Chondrocyte (in vitro differentiated cells): ENCODE measurements around the gene RIPK3. TPM values are rescaled to one million over a fixed set of nuclear protein-coding genes. Genes with fewer than 3 reads are reported as not detected.

Experiments
- DNase-seq: peaks from one replicate; pipeline ENCODE4 v3.0.0; 2021; ENCODE audit warnings: mixed read lengths, low spot score
- H3K27ac Mint-ChIP-seq: one replicate; pipeline ENCODE4 v1.8.0; 2021; ENCODE audit warnings: mild to moderate bottlenecking, moderate library complexity, mixed read lengths; ENCODE audit not compliant: unreplicated experiment
- H3K27me3 Mint-ChIP-seq: 2 replicates; pipeline ENCODE4 v1.8.0; 2021; ENCODE audit warnings: low read depth, mixed read lengths
- H3K36me3 Mint-ChIP-seq: 2 replicates; pipeline ENCODE4 v1.8.0; 2021; ENCODE audit warnings: low read depth, mixed read lengths
- H3K4me1 Mint-ChIP-seq: 2 replicates; pipeline ENCODE4 v1.8.0; 2021; ENCODE audit warnings: low read depth, mild to moderate bottlenecking, mixed read lengths
- H3K4me3 Mint-ChIP-seq: one replicate; pipeline ENCODE4 v1.8.0; 2021; ENCODE audit warnings: mild to moderate bottlenecking, moderate library complexity, mixed read lengths; ENCODE audit not compliant: unreplicated experiment
- H3K9me3 Mint-ChIP-seq: 2 replicates; pipeline ENCODE4 v1.8.0; 2021; ENCODE audit warnings: low read depth, mixed read lengths
- CTCF ChIP-seq: fragments of 200-600 bp; sonication (generic); IDR thresholded peaks from 2 replicates; pipeline ENCODE4 v1.5.0; 2021; ENCODE audit warnings: antibody characterized with exemption, mild to moderate bottlenecking, moderate library complexity
- total RNA-seq: library from RNA; stranded (reverse); gene quantifications from 3 replicates; pipeline ENCODE4 v1.2.1, GENCODE V29; 2021

RIPK3 gene
- total RNA-seq, 1 donor from 2014 or later = 1.3 TPM

GRCh38 chr14:24291446-24292117, 48.2 kb downstream of the RIPK3 start:
- no peak for TF ChIP-seq CTCF
- H3K9me3 Mint-ChIP-seq = no peaks in the 10 kb centered on the region
- H3K27me3 Mint-ChIP-seq = no peaks in the 10 kb centered on the region
- no peak overlapping the region for H3K4me3 Mint-ChIP-seq
- H3K36me3 Mint-ChIP-seq = peaks cover 17% of the 10 kb centered on the region
- no peak overlapping the region for H3K27ac Mint-ChIP-seq
- peaks cover 6% of the 10 kb centered on the region for H3K4me1 Mint-ChIP-seq
- no peak for DNase-seq

GRCh38 chr14:24290746-24291145, 49.0 kb downstream of the RIPK3 start:
- no peaks in the 10 kb centered on the region for H3K27me3 Mint-ChIP-seq
- peaks cover 11% of the 10 kb centered on the region for H3K36me3 Mint-ChIP-seq
- no peak overlapping the region for H3K4me3 Mint-ChIP-seq
- H3K27ac Mint-ChIP-seq = no peak overlapping the region
- no peaks in the 10 kb centered on the region for H3K4me1 Mint-ChIP-seq
- H3K9me3 Mint-ChIP-seq = no peaks in the 10 kb centered on the region
- no peak for TF ChIP-seq CTCF
- no peak for DNase-seq

- no peaks in the 10 kb centered on the region for H3K9me3 Mint-ChIP-seq
- no peak for DNase-seq
- TF ChIP-seq CTCF = no peak
- H3K27ac Mint-ChIP-seq = no peak overlapping the region
- H3K36me3 Mint-ChIP-seq = peaks cover 11% of the 10 kb centered on the region
- no peaks in the 10 kb centered on the region for H3K27me3 Mint-ChIP-seq
- peaks cover 3% of the 10 kb centered on the region for H3K4me1 Mint-ChIP-seq
- H3K4me3 Mint-ChIP-seq = no peak overlapping the region
Measured at GRCh38 chr14:24289649-24290280, 50.0 kb downstream of the RIPK3 start.

- DNase-seq = peak; percentile 50
- Mint-ChIP-seq H3K4me3 (no peak overlapping the region), H3K27me3 (no peaks in the 10 kb centered on the region), H3K27ac (no peak overlapping the region), H3K9me3 (no peaks in the 10 kb centered on the region), H3K36me3 (peaks cover 10% of the 10 kb centered on the region), H3K4me1 (peaks cover 8% of the 10 kb centered on the region)
- TF ChIP-seq CTCF = no peak
Measured at GRCh38 chr14:24286996-24287395, 52.8 kb downstream of the RIPK3 start.

Other genes with a start within 250 kb of the RIPK3 start
- 18.7 to 126 TPM (median 118 TPM) in 3 replicates for gene PCK2, start 245.7 kb downstream of the RIPK3 start, total RNA-seq
- gene DCAF11, start 225.2 kb downstream of the RIPK3 start, total RNA-seq = 30.7 to 41.5 TPM (median 32.9 TPM) in 3 replicates
- 1.2 to 1.6 TPM (median 1.3 TPM) in 3 replicates for gene NRL, start 225.0 kb downstream of the RIPK3 start, total RNA-seq
- gene FITM1, start 209.3 kb downstream of the RIPK3 start, total RNA-seq = 0.27 TPM in 1 of 3 replicates, not detected in the others
- 59.2 to 76.1 TPM (median 64.9 TPM) in 3 replicates for gene PSME1, start 203.8 kb downstream of the RIPK3 start, total RNA-seq
- gene EMC9, start 198.4 kb downstream of the RIPK3 start, total RNA-seq = 14.0 to 15.3 TPM (median 14.8 TPM) in 3 replicates
- gene PSME2, start 193.4 kb downstream of the RIPK3 start, total RNA-seq = 53.6 to 78.7 TPM (median 59.7 TPM) in 3 replicates
- gene RNF31, start 192.5 kb downstream of the RIPK3 start, total RNA-seq = 38.8 to 50.6 TPM (median 45.8 TPM) in 3 replicates
- gene IRF9, start 178.7 kb downstream of the RIPK3 start, total RNA-seq = 28.9 to 38.4 TPM (median 37.8 TPM) in 3 replicates
- gene REC8, start 167.9 kb downstream of the RIPK3 start, total RNA-seq = 4.4 to 7.9 TPM (median 5.0 TPM) in 3 replicates
- gene IPO4, start 151.2 kb downstream of the RIPK3 start, total RNA-seq = 26.7 to 46.2 TPM (median 27.4 TPM) in 3 replicates
- gene TM9SF1, start 144.6 kb downstream of the RIPK3 start, total RNA-seq = 60.3 to 92.0 TPM (median 61.0 TPM) in 3 replicates
- gene TSSK4, start 134.3 kb downstream of the RIPK3 start, total RNA-seq = 0.46 TPM in 1 of 3 replicates, not detected in the others
- gene CHMP4A, start 126.5 kb downstream of the RIPK3 start, total RNA-seq = 33.1 to 36.1 TPM (median 35.3 TPM) in 3 replicates
- gene MDP1, start 123.9 kb downstream of the RIPK3 start, total RNA-seq = 23.2 to 25.7 TPM (median 23.6 TPM) in 3 replicates
- 154 to 169 TPM (median 159 TPM) in 3 replicates for gene NEDD8, start 107.6 kb downstream of the RIPK3 start, total RNA-seq
- 43.1 to 66.5 TPM (median 47.9 TPM) in 3 replicates for gene GMPR2, start 107.1 kb downstream of the RIPK3 start, total RNA-seq
- 60.1 to 85.5 TPM (median 72.6 TPM) in 3 replicates for gene TINF2, start 97.4 kb downstream of the RIPK3 start, total RNA-seq
- 3.2 to 5.0 TPM (median 3.3 TPM) in 3 replicates for gene TGM1, start 76.8 kb downstream of the RIPK3 start, total RNA-seq
- gene RABGGTA, start 68.4 kb downstream of the RIPK3 start, total RNA-seq = 27.0 to 34.9 TPM (median 27.4 TPM) in 3 replicates
- gene DHRS1, start 40.2 kb downstream of the RIPK3 start, total RNA-seq = 25.6 to 41.4 TPM (median 29.3 TPM) in 3 replicates
- 19.4 to 30.4 TPM (median 20.7 TPM) in 3 replicates for gene NOP9, start 40.1 kb downstream of the RIPK3 start, total RNA-seq
- gene CIDEB, start 32.0 kb downstream of the RIPK3 start, total RNA-seq = not detected in 3 replicates
- gene LTB4R2, start 29.9 kb downstream of the RIPK3 start, total RNA-seq = 8.8 to 18.4 TPM (median 9.1 TPM) in 3 replicates
- gene LTB4R, start 28.5 kb downstream of the RIPK3 start, total RNA-seq = 6.1 to 12.0 TPM (median 7.3 TPM) in 3 replicates
- gene ADCY4, start 4.9 kb downstream of the RIPK3 start, total RNA-seq = 1.5 to 5.2 TPM (median 3.3 TPM) in 3 replicates
- gene NFATC4, start 28.2 kb upstream of the RIPK3 start, total RNA-seq = 93.4 to 99.2 TPM (median 97.7 TPM) in 3 replicates
- 20.0 to 32.1 TPM (median 21.0 TPM) in 3 replicates for gene NYNRIN, start 59.0 kb upstream of the RIPK3 start, total RNA-seq
- 5.2 to 6.1 TPM (median 5.5 TPM) in 3 replicates for gene CBLN3, start 89.7 kb upstream of the RIPK3 start, total RNA-seq
- 44.4 to 53.8 TPM (median 53.7 TPM) in 3 replicates for gene KHNYN, start 90.0 kb upstream of the RIPK3 start, total RNA-seq
- gene SDR39U1, start 102.8 kb upstream of the RIPK3 start, total RNA-seq = 34.6 to 52.9 TPM (median 35.3 TPM) in 3 replicates
- gene CMA1, start 168.3 kb upstream of the RIPK3 start, total RNA-seq = not detected in 3 replicates
- not detected in 3 replicates for gene CTSG, start 236.3 kb upstream of the RIPK3 start, total RNA-seq